Superior temporal gyrus (tissue), 1 donor: ENCODE data around the gene DLST.

Experiments used
- DNase-seq: peaks from one replicate; pipeline ENCODE4 v3.0.0-alpha.2; 2016; ENCODE audit errors: extremely low spot score

DLST gene

DNA sequence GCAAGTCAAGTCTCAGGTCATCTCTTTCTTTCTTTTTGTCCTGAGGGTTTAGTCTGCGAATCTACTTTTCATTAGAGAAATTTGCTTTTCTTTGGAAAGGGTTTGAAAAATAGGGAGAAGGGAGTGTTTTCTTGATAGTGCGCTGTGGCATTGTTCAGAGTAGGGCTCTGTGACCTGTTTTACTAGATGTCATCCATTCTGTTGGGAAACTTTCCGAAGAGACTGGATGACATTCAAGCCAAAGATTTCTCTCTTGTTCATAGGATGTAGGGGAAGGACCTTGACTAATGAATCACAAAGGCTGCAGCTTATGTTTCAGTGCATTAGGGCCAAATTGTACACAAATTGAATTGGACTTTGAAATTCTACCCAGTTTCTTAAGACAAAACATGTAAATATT, 14.7 kb downstream of the DLST start:
- no peak for DNase-seq

DNA sequence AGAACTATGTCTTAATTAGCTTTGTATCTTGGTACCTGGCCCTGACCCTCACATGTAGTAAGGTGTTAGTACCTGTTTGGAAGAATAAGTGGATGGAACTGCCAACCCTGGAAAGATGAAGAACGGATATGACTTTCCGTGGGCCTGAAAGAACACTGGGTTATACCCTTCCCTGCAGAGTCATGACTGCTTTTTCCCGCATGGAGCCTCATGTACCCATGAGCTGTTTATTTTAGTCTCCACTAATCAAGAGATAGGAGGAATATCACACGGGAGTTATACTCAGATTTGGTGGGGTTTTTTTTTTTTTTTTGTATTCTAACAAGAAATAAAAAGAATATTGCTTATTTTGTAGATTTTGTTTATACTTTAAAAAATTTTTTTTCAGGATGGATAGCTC, 15.9 kb downstream of the DLST start:
- no peak for DNase-seq

DNA sequence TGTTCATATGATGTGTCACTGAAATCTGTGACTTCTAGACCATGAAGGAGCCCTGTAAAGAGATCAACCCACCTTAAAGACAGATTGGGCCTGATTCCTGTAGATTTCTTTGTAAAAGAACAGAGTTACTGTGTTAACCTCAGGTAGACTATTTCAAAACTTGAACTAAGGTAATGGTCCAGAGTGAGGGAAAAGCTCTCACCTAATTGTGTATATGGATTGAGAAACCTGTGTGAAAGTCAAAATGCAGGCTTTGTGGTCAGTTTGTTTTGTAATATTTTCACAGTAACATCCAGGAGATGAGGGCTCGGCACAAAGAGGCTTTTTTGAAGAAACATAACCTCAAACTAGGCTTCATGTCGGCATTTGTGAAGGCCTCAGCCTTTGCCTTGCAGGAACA, 16.4 kb downstream of the DLST start:
- no peak for DNase-seq

DNA sequence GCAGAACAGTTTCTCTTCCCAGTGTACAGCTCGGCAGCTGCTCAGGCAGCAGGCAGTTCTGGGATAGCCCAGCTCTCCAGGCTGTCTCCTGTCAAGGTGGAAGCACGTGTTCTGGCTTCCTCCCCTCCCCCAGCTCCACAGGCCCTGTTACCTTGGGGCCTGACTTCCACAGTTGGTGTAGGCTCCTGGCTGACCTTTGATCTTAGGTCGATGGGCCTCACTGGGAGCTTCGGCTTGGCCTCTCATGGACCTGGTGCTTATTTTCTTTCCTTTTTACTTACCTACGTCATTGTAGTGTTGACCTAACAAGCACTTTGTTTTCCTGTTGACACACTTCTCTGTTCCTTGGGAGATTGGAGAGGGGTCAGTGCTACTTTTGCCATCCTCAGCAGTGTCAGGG, 17.0 kb downstream of the DLST start:
- DNase-seq = no peak

DNA sequence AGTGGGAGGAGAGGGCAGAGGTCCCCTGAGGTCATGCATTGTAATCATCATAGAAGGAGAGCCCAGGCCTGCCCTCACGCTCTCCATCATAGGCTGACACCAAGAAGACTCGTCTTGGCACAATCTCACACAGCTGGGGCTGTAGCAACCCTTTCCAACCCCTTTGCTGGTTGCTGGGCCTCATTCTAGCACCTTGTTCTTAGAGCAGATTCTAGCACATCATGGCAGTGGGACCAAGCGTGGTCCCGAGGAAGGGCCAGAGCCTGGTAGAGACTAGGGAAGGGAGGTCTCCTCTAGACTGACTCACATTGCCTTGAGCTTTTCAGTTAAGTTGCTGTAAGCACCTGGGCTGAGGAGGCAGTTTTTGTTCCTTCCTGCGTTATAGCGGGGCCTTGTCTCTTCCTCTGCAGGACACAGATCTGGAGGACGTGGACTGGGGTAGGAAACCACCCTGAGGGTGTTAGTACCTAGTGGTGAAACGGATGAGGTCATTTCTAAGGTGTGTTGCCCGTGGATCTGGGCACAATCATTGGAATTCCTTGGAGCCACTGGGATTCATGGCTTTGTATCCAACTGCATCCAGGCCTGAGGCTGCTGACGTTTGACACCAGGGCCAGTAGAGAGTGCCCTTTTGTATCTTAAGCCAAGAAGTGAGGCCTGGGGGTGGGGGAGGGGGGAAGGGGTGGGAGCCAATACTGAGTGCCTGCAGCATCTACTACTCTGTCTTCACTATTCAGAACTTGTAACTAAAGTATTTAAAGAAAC, 21.4 kb downstream of the DLST start:
- DNase-seq = no peak

DNA sequence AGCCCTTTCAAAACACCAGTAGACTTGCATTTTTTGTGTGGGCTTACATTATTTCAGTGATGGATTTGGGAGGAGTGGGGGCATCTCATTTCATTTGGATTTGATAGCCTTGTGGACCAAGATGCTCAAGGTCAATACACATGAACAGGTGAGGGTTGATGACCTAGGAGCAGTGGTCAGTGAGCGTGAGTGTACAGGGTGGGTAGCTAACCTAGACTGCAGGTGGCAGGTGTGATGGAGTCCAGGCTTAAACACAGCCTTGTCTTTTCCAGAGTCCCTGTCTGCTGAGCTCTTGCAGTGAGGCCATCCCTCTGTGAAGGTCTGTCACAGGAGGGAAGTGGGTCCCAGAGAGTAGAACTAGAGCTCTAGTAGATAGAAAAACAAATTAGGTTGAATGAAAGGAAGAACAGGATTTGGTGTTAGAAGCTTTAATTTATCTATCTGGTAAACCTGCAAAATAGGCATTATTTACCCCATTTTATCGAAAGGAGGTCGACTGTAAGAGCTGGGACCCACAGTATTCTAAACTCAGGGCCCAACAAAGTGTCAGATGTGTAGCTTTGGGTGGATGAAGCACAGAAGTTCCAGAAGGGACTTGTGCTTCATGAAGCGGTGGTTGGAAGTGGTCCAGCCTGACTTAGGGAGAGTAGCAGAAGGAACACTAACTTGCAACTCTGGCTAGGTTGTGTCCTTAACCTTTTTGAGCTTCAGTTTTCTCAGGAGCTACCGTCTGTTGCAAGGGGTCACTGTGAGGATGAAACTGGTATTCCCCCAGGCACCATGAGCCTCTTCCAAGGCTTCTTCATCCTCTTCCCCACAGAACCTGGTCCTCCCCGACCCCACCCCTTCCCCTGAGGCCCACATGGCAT, 23.2 kb downstream of the DLST start:
- no peak for DNase-seq

DNA sequence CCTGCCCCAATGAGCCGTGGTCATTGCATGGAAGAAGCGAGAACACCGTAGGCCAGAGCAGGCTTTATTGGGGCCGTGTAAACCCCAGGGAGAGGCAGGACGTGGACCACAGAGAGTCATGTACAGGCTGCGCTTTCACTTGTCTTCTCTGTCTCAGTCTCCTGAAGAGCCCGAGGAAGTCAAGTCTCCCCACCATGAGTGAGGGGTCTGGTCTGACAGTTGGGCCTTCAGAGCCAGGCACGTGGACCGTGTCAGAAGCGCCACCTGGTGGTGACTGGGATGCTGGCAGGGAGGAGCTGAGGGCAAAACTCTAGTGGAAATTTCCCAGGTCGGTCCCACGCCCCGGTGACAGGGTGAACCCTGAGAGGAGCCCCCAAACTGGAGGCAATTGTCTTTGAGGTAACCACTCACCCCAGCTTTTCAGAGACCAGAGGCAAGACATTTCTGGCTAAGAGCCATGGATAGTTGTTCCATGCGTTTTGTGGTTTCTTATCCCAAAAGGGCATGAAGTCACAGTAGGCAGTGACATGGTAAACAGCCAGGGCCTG, 24.0 kb downstream of the DLST start:
- DNase-seq = peak; percentile 82

DNA sequence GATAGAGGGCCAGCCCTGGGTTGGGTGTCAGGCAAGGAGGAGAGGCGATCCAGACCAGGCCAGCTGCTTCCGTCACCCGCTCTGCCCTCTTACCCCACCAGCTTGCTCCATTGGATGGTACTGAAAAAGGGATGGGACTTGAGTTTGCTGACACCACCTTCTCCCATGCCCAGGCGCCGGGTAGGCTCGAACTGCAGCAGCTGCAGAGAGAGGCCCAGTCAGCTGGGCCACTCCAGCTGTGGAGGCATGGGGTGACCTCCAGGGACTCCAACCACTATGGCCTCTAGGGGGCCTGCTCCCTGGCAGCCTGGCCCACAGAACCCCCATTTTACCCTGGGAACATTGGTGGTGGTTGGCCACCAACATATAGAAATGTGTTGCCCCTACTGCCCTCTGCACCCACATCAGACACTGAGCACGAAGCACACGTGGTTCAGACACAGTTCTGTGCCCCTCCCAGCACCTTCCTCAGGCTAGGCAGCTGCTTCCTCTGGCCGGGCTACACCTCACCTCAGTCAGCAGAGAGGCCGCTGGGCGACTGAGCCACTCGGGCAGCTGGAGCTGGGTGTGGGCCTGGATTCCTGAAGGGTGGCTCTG, 25.3 kb downstream of the DLST start:
- no peak for DNase-seq

DNA sequence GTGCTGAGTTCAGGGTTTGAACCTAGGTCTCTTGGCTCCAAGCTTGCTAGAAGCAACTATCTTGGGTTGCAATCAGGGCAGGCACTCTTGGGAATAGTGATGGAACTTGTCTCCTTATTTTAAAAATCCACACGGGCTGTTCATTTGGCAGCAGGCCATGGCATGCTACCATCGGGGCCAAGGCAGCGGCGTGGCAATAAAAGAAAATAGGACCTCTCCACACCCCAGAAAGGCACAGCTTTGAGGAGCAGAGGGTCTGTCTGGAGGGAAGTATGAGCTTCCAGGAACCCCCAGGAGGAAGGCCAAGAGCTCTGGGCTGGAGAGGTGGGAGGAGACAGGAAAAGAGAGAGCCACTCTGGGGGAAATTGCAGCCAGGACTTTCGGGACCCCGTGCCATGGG, 26.0 kb downstream of the DLST start:
- no peak for DNase-seq

DNA sequence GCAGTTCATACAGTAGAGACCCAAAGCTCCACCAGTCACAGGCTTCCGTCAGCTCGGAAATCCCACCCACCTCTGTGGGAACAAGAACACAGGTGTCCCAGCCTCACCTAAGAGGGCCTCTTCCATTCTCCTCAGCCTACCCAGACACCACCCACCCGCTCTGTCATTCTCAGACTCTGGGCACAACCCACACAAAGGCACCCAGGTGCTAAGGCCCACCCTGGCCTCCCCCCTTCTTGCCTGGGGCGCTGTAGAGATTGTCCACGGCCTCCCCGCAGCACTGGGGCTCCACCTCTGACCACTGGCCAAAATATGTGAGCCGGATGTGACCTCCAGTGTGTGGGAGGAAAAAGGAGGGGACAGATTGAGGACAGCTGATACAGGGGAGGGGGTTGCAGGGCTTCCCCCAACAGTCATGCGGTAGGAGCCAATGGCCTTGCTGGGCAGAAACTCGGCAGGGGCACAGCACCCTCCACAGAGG, 27.2 kb downstream of the DLST start:
- DNase-seq = no peak

DNA sequence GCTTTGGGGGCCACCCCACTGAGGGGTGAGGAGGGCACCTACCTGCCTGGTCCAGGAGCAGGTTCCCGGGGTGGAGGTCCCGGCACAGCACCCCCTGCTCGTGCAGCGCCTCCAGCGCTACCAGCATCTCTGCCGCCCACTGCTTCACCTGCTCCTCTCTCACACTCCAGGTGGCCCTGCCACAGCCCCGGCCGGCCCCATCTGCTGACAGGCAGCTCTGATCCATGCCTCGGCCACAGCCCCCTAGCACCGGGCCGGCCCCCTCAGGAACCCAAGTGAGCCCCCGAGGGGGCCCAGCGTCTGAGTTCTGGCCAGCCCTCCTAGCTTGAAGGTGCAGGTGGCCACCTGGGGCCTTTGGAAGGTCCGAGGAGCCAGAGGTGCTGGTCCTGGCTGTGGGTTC, 27.8 kb downstream of the DLST start:
- DNase-seq = no peak

DNA sequence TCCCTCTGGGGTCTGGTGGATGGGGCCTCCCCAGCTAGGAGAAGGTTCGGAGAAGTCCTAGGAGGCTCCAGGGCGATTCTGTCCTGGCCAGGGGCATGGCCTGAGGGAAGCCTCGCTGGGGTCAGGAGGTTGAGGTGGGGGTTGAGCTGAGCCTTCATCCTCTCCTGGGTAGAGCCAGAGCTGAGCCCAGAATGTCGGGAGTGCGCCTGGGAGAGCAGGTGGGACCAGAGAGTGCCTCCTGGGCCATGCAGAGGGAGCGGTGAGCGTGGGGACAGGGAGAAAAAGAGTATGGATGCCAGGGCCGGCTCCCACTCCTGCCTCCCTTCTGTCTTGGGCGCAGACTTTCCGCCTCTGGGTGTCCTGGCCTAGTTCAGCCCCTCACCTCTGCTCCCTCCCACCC, 28.2 kb downstream of the DLST start:
- DNase-seq = no peak

DNA sequence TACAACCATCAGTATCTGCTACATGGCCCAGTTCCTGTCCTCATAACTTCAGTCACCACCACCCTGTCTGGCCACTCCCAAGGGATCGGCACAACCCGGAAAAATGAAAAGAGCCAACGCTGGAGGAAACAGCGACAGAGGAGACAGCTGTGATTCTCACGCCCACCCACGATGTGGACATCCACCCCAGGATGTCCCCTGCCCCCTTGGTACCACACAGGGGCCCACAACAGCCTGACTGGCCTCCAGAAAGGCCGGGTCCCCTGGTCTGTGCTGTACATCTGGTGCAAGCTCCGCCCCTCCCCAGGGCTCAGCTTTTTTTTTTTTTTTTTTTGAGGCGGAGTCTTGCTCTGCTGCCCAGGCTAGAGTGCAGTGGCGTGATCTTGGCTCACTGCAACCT, 28.8 kb downstream of the DLST start:
- no peak for DNase-seq

DNA sequence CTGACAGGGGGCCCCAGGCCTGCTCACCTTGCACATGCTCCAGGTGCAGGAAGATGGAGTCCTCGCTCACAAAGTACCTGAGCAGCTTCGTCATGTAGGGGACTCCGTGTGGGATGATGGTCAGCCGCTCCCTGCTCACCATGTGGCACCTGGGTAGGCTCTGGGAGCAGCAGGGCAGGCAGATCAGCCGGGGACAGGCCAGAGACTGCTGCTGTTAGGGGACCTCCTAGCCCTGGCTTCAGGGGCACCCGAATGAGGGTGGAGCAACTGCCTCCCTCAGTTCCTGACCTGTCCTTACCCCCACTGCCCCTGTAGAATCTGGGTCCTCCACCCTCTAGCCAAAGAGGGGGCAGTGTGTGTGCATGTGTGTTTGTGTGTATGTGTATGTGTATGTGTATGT, 29.5 kb downstream of the DLST start:
- DNase-seq = no peak

DNA sequence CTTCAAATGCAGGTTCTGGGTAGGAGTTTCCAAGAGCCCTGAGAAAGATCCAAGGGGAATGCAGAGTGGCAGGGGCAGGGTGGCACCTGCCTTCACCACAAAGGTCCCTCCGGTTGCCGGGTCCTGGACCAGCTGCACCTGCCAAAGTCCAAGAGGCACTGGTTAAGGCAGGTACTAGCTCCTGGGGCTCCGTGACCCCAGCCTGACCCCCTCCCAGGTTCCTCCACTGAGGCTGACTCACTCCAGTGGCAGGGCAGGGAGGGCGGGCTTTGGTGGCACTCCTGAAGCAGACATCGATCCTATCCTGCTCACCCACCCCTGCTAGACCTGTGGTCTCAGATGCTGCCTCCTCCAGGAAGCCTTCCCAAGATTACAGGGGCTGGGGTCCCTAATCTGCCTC, 30.0 kb downstream of the DLST start:
- no peak for DNase-seq

DNA sequence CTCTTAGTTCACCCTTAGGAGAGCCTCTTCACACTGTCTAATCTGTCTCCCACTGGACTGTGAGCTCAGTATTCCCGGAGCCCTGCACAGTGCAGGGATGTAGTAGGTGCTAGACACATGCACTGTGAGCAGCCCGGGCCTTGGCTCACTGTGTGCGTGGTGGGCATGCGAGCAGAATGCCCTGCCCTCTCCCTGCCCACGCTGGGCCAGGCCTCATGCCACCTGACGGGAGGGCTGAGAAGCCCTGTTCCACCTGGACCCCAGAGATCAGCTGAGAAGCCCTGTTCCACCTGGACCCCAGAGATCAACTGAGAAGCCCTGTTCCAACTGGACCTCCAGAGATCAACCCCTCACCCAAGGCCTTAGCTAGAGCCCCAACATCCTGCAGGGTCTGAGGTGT, 30.4 kb downstream of the DLST start:
- no peak for DNase-seq

DNA sequence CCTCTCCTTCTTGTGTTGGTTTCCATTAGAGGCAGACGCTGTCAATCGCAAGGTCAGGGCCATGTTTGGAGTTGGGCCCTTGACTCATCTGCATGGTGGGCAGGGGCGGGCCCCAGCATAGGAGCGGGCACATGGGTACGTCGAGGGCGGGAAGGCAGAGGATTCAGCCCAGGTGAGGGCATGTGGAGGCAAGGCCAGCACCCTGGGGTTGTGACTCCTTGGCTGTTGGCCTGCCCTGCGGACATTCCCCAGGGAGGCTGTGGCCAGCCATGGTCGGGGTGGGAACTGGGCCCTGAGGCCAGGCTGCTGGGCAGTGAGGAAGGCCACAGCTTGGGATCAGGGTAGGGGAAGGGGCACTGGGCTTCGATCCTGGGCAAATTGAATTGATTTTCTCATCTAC, 31.1 kb downstream of the DLST start:
- no peak for DNase-seq

DNA sequence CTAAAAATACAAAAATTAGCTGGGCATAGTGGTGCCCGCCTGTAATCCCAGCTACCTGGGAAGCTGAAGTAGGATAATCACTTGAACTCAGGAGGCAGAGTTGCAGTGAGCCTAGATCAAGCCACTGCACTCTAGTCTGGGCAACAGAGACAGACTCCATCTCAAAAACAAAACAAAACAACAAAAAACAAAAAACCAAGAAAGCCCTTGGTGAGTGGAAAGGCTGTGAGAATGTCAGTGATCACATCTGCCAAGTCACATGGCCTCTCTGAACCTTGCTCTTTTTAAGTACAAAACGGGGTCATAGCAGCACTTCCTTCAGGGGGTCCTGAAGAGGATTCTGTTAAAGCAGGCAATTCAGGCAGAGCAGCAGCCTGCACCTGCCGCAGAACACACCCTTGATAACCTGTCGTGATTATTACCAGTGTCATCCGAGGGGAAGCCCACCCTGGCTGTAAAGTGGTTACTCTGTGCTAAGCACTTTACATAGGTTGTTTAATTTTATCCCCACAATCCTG, 31.7 kb downstream of the DLST start:
- no peak for DNase-seq

DNA sequence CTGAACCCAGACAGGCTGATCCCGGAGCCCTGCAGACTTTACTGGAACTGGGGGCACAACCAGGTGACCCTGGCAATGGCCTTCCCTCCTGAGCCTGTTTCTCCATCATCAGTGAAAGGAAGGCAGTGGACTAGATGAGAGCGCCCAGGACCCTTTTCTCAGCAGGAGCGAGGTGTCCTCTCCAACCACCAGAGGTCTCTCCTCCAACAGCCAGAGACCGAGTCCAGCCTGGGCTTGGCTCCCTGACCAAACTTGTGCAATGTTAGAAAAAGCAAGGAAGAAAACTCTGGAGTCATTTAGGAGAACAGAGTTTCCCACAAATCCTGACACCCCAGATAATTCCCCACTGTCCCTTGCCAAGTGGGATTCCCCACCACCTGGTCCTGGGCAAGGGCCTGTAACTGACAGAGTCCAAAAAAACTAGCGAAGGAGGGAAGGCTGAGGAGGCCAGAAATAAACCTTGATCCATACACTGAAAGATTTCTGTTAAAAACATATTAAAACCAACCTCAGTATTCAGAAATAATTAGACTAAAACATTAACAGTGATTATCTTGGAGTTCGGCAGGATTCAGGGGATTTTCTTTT, 32.4 kb downstream of the DLST start:
- DNase-seq = peak; percentile 82

DNA sequence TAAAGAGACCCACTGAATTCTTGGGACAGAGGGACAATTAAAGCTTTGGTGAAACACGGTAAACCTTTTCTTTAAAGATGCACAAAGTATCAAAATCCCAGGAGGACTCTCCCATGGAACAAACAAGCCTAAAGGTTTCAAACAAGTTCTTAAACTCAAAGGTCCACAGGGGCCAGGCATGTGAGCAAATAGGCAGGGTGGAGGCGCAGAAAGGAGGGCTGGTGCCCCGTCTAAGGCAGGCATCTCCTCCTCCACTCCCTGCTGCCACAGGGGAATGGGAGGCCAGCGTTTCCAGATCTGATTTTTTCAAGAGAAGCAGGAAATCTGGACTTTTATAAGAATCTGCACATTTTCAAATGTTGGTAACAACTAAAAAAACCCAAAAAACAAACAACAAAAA, 33.7 kb downstream of the DLST start:
- no peak for DNase-seq

DNA sequence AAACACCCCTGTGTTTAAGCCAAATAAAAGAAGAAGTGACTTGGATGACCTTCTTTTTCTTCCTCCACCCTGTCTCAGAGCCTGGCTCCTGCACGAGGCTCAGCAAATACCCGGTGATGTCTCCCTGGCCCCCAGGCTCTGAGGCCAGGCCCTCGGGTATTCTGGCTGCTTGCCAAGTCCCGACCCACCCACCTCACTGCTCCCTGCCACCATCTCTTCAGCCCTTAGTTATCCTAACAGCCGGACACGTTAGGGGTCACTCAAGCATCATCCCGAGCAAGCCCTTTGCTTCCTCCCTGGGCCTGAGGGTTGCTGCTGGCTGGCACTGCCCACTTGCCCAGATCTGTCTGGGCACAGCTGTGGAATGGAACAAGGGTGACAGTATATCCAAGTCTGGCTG, 34.1 kb downstream of the DLST start:
- DNase-seq = no peak

DNA sequence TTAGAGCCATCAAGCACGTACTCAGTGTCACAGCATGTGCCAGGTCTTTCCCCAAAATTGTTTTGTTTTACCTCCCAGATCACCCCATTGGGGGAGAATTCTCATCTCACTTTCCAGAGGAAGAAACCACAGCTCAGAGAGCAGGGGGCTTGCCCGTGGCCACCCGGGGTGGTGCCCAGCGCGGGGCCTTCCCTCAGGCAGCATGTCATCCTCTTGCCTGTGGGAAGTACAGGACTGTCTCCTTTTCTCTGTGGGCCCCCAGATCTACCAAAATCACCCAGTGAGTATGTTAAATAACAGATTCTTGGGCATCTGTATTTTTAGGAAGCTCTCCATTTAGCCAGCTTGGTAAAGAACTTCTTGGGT, 35.4 kb downstream of the DLST start:
- DNase-seq = no peak
